WTC11 (cell line): ENCODE data around the gene CKAP2L. TPM values are rescaled to one million over a fixed set of nuclear protein-coding genes. Genes with fewer than 3 reads are reported as not detected.

Experiments
- ATAC-seq: fragments of 200-7000 bp; cut with Tn5 transposase; 2 replicates; pipeline ENCODE4 v1.10.0; 2021; ENCODE audit warnings: mild to moderate bottlenecking, moderate library complexity
- CTCF ChIA-PET: fragments of 300-600 bp; sonication (Branson Sonifier 250); formaldehyde crosslinking; loops from one replicate; lab custom pipeline; 2021; ENCODE audit warnings: antibody characterized with exemption; lab: Charles Lee
- POLR2A ChIA-PET: fragments of 350-600 bp; sonication (Branson Sonifier 250); formaldehyde crosslinking; loops from one replicate; lab custom pipeline; 2021; ENCODE audit warnings: antibody characterized with exemption; lab: Charles Lee
- DNase-seq: peaks from one replicate; pipeline ENCODE4 v3.0.0; 2021; ENCODE audit warnings: low spot score
- H3K27ac Mint-ChIP-seq: 2 replicates; pipeline ENCODE4 v1.8.0; 2021; ENCODE audit warnings: mixed read lengths
- H3K27me3 Mint-ChIP-seq: 2 replicates; pipeline ENCODE4 v1.8.0; 2021; ENCODE audit warnings: low read depth, mild to moderate bottlenecking, moderate library complexity, mixed read lengths
- H3K36me3 Mint-ChIP-seq: 2 replicates; pipeline ENCODE4 v1.8.0; 2021; ENCODE audit warnings: mixed read lengths
- H3K4me1 Mint-ChIP-seq: 2 replicates; pipeline ENCODE4 v1.8.0; 2022; ENCODE audit warnings: mixed read lengths
- H3K4me3 Mint-ChIP-seq: 2 replicates; pipeline ENCODE4 v1.8.0; 2021; ENCODE audit warnings: mild to moderate bottlenecking, moderate library complexity, mixed read lengths
- H3K9me3 Mint-ChIP-seq: 2 replicates; pipeline ENCODE4 v1.8.0; 2021; ENCODE audit warnings: mixed read lengths
- CREB1 ChIP-seq: sonication (generic); formaldehyde crosslinking; IDR thresholded peaks from 2 replicates; pipeline ENCODE4 v1.8.0; 2023; ENCODE audit warnings: mild to moderate bottlenecking, missing genetic modification reagents
- ETV6 ChIP-seq: sonication (generic); formaldehyde crosslinking; IDR thresholded peaks from 2 replicates; pipeline ENCODE4 v1.8.1; 2022; ENCODE audit warnings: mild to moderate bottlenecking, missing genetic modification reagents
- FOXK1 ChIP-seq: sonication (generic); formaldehyde crosslinking; IDR thresholded peaks from 2 replicates; pipeline ENCODE4 v1.8.0; 2022; ENCODE audit warnings: mild to moderate bottlenecking, moderate library complexity, missing genetic modification reagents
- IRF2 ChIP-seq: sonication (generic); formaldehyde crosslinking; IDR thresholded peaks from 2 replicates; pipeline ENCODE4 v1.8.0; 2022; ENCODE audit warnings: low read depth, missing genetic modification reagents, borderline replicate concordance
- JUN ChIP-seq: sonication (generic); formaldehyde crosslinking; IDR thresholded peaks from 2 replicates; pipeline ENCODE4 v1.8.0; 2023; ENCODE audit warnings: mild to moderate bottlenecking, missing genetic modification reagents
- KAT7 ChIP-seq: sonication (generic); formaldehyde crosslinking; IDR thresholded peaks from 2 replicates; pipeline ENCODE4 v1.8.1; 2023; ENCODE audit warnings: missing genetic modification reagents, mild to moderate bottlenecking, borderline replicate concordance
- MYBL2 ChIP-seq: sonication (generic); formaldehyde crosslinking; IDR thresholded peaks from 2 replicates; pipeline ENCODE4 v1.8.1; 2023; ENCODE audit warnings: mild to moderate bottlenecking, moderate library complexity, missing genetic modification reagents
- NR3C1 ChIP-seq: sonication (generic); formaldehyde crosslinking; conservative IDR thresholded peaks from 2 replicates; pipeline ENCODE4 v1.8.1; 2023; ENCODE audit warnings: low read depth, mild to moderate bottlenecking, missing genetic modification reagents
- RORB ChIP-seq: fragments of 250-450 bp; sonication (Bioruptor Pico); IDR thresholded peaks from 2 replicates; pipeline ENCODE4 v1.9.0; 2021; ENCODE audit warnings: mild to moderate bottlenecking
- SMAD3 ChIP-seq: sonication (generic); formaldehyde crosslinking; IDR thresholded peaks from 2 replicates; pipeline ENCODE4 v1.8.0; 2022; ENCODE audit warnings: missing genetic modification reagents, mild to moderate bottlenecking, borderline replicate concordance
- TEAD4 ChIP-seq: sonication (generic); formaldehyde crosslinking; IDR thresholded peaks from 2 replicates; pipeline ENCODE4 v1.8.0; 2022; ENCODE audit warnings: mild to moderate bottlenecking, missing genetic modification reagents
- TP53 ChIP-seq: sonication (generic); formaldehyde crosslinking; IDR thresholded peaks from 2 replicates; pipeline ENCODE4 v1.8.1; 2023; ENCODE audit warnings: mild to moderate bottlenecking, missing genetic modification reagents
- ZNF263 ChIP-seq: sonication (generic); formaldehyde crosslinking; IDR thresholded peaks from 2 replicates; pipeline ENCODE4 v1.8.1; 2022; ENCODE audit warnings: low read depth, mild to moderate bottlenecking, moderate library complexity, missing genetic modification reagents
- ZNF396 ChIP-seq: fragments of 250-450 bp; sonication (Bioruptor Pico); IDR thresholded peaks from 2 replicates; pipeline ENCODE4 v1.8.0; 2021; ENCODE audit warnings: mild to moderate bottlenecking, moderate library complexity, borderline replicate concordance
- total RNA-seq: library from RNA; stranded (reverse); gene quantifications from 3 replicates; pipeline ENCODE4 v1.2.3, GENCODE V29; 2021
- TF ChIP-seq, protein P1 (sequence below): sonication (generic); formaldehyde crosslinking; IDR thresholded peaks from 2 replicates; pipeline ENCODE4 v1.8.1; 2023; ENCODE audit warnings: mild to moderate bottlenecking, missing genetic modification reagents, moderate library complexity
- TF ChIP-seq, protein P2 (sequence below): sonication (generic); formaldehyde crosslinking; IDR thresholded peaks from 2 replicates; pipeline ENCODE4 v1.8.0; 2023; ENCODE audit warnings: mild to moderate bottlenecking, missing genetic modification reagents
- TF ChIP-seq, protein P3 (sequence below): sonication (generic); formaldehyde crosslinking; IDR thresholded peaks from 2 replicates; pipeline ENCODE4 v1.8.1; 2023; ENCODE audit warnings: mild to moderate bottlenecking, missing genetic modification reagents
- TF ChIP-seq, protein P4 (sequence below): sonication (generic); formaldehyde crosslinking; IDR thresholded peaks from 2 replicates; pipeline ENCODE4 v1.8.1; 2023; ENCODE audit warnings: mild to moderate bottlenecking, moderate library complexity, missing genetic modification reagents
- TF ChIP-seq, protein P5 (sequence below): sonication (generic); formaldehyde crosslinking; IDR thresholded peaks from 2 replicates; pipeline ENCODE4 v1.8.1; 2023; ENCODE audit warnings: mild to moderate bottlenecking, missing genetic modification reagents, moderate library complexity
- TF ChIP-seq, protein P6 (sequence below): fragments of 250-450 bp; sonication (Bioruptor Pico); IDR thresholded peaks from 2 replicates; pipeline ENCODE4 v1.9.0; 2021; ENCODE audit warnings: moderate library complexity, mild to moderate bottlenecking, inconsistent platforms, borderline replicate concordance

Gene CKAP2L
- total RNA-seq, 1 experiment from 2014 or later, result 25.6 TPM

DNA sequence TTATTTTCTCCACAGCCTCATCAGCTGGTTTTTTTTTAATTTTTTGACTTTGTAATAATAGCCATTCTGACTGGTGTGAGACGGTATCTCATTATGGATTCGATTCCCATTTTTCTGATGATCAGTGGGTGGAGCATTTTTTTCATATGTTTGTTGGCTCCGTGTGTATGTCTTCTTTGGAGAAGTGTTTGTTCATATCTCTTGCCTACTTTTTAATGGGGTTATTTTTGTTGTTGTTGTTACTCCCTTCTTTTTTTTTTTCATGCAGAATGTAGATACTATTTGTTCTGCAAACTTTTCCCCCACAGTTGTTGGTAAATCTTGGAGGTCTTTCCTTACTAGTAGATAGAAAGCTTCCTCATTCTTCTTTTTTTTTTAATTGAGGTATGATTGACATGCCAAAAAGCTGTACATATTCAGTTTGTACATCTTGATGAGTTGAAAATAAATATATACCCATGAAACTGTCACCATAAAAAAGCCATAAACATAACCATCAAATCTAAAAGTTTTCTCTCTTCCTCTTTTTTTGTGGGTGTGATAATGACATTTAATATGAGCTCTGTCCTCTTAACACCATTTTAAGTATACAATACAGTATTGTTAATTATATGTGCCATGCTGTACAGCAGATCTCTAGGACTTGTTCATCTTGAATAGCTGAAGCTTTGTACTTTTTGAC, 65.4 kb downstream of the CKAP2L start:
- ATAC-seq (no peak), DNase-seq (no peak)
- no peak for TF ChIP-seq KAT7
- TF ChIP-seq, protein P1, sequence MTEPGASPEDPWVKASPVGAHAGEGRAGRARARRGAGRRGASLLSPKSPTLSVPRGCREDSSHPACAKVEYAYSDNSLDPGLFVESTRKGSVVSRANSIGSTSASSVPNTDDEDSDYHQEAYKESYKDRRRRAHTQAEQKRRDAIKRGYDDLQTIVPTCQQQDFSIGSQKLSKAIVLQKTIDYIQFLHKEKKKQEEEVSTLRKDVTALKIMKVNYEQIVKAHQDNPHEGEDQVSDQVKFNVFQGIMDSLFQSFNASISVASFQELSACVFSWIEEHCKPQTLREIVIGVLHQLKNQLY (CRISPR knock-in tag), result no peak
- no peak for TF ChIP-seq ZNF263 (CRISPR knock-in tag)
- TF ChIP-seq TP53 (CRISPR knock-in tag), result no peak
- TF ChIP-seq IRF2 (CRISPR knock-in tag), result no peak
- TF ChIP-seq MYBL2 (CRISPR knock-in tag), result no peak
- TF ChIP-seq ETV6, result no peak
- TF ChIP-seq, protein P2, sequence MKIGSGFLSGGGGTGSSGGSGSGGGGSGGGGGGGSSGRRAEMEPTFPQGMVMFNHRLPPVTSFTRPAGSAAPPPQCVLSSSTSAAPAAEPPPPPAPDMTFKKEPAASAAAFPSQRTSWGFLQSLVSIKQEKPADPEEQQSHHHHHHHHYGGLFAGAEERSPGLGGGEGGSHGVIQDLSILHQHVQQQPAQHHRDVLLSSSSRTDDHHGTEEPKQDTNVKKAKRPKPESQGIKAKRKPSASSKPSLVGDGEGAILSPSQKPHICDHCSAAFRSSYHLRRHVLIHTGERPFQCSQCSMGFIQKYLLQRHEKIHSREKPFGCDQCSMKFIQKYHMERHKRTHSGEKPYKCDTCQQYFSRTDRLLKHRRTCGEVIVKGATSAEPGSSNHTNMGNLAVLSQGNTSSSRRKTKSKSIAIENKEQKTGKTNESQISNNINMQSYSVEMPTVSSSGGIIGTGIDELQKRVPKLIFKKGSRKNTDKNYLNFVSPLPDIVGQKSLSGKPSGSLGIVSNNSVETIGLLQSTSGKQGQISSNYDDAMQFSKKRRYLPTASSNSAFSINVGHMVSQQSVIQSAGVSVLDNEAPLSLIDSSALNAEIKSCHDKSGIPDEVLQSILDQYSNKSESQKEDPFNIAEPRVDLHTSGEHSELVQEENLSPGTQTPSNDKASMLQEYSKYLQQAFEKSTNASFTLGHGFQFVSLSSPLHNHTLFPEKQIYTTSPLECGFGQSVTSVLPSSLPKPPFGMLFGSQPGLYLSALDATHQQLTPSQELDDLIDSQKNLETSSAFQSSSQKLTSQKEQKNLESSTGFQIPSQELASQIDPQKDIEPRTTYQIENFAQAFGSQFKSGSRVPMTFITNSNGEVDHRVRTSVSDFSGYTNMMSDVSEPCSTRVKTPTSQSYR (CRISPR knock-in tag), result no peak
- TF ChIP-seq TEAD4 (CRISPR knock-in tag), result no peak
- no peak for TF ChIP-seq CREB1
- no peak for TF ChIP-seq ZNF396 (CRISPR knock-in tag)
- TF ChIP-seq, protein P3, sequence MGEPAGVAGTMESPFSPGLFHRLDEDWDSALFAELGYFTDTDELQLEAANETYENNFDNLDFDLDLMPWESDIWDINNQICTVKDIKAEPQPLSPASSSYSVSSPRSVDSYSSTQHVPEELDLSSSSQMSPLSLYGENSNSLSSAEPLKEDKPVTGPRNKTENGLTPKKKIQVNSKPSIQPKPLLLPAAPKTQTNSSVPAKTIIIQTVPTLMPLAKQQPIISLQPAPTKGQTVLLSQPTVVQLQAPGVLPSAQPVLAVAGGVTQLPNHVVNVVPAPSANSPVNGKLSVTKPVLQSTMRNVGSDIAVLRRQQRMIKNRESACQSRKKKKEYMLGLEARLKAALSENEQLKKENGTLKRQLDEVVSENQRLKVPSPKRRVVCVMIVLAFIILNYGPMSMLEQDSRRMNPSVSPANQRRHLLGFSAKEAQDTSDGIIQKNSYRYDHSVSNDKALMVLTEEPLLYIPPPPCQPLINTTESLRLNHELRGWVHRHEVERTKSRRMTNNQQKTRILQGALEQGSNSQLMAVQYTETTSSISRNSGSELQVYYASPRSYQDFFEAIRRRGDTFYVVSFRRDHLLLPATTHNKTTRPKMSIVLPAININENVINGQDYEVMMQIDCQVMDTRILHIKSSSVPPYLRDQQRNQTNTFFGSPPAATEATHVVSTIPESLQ (CRISPR knock-in tag), result no peak
- TF ChIP-seq NR3C1 (CRISPR knock-in tag), result no peak
- TF ChIP-seq, protein P4, sequence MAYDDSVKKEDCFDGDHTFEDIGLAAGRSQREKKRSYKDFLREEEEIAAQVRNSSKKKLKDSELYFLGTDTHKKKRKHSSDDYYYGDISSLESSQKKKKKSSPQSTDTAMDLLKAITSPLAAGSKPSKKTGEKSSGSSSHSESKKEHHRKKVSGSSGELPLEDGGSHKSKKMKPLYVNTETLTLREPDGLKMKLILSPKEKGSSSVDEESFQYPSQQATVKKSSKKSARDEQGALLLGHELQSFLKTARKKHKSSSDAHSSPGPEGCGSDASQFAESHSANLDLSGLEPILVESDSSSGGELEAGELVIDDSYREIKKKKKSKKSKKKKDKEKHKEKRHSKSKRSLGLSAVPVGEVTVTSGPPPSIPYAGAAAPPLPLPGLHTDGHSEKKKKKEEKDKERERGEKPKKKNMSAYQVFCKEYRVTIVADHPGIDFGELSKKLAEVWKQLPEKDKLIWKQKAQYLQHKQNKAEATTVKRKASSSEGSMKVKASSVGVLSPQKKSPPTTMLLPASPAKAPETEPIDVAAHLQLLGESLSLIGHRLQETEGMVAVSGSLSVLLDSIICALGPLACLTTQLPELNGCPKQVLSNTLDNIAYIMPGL (CRISPR knock-in tag), result no peak
- no peaks in the 10 kb centered on the region for H3K9me3 Mint-ChIP-seq
- ChIA-PET POLR2A (no interaction called here), CTCF (interaction anchor here (0.6 to 1.5 kb wide), 3 partner anchors 54 to 266 kb away, joined by 3 to 4 read pairs (median 3); partner anchors contain the start of genes RGPD8 and SLC20A1)
- no peak overlapping the region for H3K27ac Mint-ChIP-seq
- H3K27me3 Mint-ChIP-seq, result peaks cover 6% of the 10 kb centered on the region; the same call in 1 of the 2 replicates
- no peaks in the 10 kb centered on the region for H3K4me1 Mint-ChIP-seq
- H3K36me3 Mint-ChIP-seq, result no peaks in the 10 kb centered on the region
- no peak overlapping the region for H3K4me3 Mint-ChIP-seq

DNA sequence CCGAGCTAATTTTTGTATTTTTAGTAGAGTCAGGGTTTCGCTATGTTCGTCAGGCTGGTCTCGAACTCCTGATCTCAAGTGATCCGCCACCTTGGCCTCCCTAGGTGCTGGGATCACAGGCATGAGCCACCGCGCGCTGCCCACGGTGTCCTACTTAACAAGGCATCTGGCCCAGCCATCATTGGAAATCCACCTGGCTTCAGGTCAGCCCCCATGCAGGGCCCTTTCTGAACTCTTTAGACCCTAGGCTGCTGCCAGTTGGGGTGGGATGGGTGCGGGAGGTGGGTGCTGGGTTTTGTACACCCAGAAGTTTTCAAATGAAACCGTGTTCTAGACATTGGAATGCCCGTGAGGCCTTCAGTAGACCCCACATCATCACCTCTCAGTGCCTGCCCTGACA, 70.2 kb downstream of the CKAP2L start:
- no peak for DNase-seq
- H3K4me3 Mint-ChIP-seq, result no peak overlapping the region
- TF ChIP-seq RORB, result no peak
- no peak for TF ChIP-seq TEAD4 (CRISPR knock-in tag)
- TF ChIP-seq JUN, result no peak
- TF ChIP-seq, protein P5, sequence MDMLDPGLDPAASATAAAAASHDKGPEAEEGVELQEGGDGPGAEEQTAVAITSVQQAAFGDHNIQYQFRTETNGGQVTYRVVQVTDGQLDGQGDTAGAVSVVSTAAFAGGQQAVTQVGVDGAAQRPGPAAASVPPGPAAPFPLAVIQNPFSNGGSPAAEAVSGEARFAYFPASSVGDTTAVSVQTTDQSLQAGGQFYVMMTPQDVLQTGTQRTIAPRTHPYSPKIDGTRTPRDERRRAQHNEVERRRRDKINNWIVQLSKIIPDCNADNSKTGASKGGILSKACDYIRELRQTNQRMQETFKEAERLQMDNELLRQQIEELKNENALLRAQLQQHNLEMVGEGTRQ (CRISPR knock-in tag), result no peak
- TF ChIP-seq, protein P6, sequence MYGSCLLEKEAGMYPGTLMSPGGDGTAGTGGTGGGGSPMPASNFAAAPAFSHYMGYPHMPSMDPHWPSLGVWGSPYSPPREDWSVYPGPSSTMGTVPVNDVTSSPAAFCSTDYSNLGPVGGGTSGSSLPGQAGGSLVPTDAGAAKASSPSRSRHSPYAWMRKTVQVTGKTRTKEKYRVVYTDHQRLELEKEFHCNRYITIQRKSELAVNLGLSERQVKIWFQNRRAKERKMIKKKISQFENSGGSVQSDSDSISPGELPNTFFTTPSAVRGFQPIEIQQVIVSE (CRISPR knock-in tag), result no peak
- TF ChIP-seq, protein P1 (CRISPR knock-in tag), result no peak
- no peak for TF ChIP-seq FOXK1 (CRISPR knock-in tag)
- TF ChIP-seq SMAD3 (CRISPR knock-in tag), result no peak
- TF ChIP-seq ETV6, result no peak
- no peak for TF ChIP-seq ZNF396 (CRISPR knock-in tag)

More for the DNA sequence above, 70.2 kb downstream of the CKAP2L start:
- ChIA-PET CTCF (no interaction called here), POLR2A (no interaction called here)
- no peak for ATAC-seq
- H3K4me1 Mint-ChIP-seq, result peaks cover 7% of the 10 kb centered on the region
- no peak overlapping the region for H3K27ac Mint-ChIP-seq
- no peaks in the 10 kb centered on the region for H3K36me3 Mint-ChIP-seq
- no peaks in the 10 kb centered on the region for H3K27me3 Mint-ChIP-seq
- no peaks in the 10 kb centered on the region for H3K9me3 Mint-ChIP-seq
